ENCODE data around the gene PLEKHF1.

DNA sequence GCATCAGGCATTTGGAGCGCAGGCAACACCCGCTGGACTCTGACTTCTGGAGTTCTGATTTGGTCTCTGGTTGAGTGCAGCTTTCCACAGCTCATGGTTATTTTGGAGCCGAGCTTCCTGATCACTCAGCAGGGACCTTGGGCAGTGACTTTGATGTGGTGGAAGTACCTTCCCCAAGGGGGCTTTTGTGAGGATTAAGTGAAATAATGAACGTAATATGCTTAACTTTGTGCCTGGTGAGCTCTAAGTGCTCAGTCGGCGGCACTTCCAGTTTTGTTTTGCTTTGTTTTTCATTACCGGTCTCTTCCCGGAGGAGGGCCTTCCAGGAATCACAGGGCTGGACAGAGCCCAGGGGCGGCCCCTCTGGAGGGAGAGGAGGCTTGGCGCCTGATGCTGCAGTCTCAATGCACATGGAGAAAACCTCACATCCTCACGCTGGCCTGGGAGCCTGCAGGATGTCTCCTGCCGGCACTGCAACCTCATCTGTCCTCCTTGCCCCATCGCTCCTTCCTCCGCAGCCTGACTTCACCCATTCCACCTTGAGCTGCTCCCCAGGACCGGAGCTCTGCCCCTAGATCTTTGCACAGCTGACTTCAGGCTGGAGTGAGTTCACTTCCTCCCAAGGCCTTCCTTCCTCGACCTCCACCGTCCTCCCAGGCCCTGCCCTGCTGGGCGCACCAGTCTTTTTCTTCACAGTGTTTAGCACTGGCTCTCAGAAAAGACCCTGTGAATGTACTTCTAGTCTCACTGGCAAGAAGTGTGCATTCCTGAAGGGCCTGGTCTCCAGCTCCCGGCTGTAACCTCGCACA is 1.5 kb downstream of the PLEKHF1 start:
- TF ChIP-seq TAF1 (IDR thresholded peaks at IDR 0.05; ENCODE audit: borderline replicate concordance, low read depth, low read length), result no peak
- TF ChIP-seq POLR2A (IDR thresholded peaks at IDR 0.05; ENCODE audit: low read depth, low read length), result no peak

All from GM12892 (cell line).